ENCODE data around the gene GAS2L2.
A peak's percentile ranks its signal among the peaks of the same experiment; 100 is the strongest.

GAS2L2 gene

DNA sequence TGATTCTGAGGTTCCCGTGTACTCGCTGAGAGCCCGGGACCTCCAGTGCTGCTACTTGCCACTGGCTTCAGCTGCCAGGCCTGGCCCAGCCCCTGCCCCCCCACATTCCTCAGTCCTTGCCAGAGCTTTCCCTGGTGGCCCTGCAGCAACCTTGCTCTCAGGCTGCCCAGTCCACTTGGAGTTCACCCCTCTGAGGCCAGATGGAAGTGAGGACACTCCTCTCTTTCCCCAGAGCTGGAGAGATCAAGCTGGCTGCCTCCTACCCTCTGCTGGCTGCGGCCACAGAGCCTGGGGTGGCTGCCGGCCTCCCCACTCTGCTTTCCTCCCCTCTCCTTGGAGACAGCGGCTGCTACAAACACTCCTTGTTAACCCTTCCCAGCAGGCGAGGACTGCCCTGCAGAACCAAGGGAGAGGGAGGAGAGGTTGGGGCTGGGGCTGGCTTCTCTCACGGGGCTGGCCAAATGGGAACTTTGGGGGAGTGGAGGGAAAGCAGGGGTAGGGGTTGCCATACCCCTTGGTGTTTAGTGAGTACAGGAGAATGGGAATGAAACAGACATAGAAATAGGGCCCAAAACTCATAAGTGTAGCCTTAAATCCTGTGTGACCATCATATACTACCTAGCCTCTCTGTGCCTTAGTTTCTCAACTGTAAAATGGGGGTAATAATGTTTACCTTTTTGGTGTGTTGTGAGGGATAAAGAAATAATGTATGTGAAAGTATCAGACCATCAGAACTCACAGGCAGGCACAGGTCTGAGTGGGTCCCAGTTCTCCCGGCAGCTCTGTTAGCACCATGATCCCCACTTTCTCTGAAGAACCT is at the start of gene GAS2L2:
GAS2L2 (minus strand) TSS at position 295 of the 820 bp plus-strand sequence. CDS start 389 bp downstream, outside the sequence.
- DNase-seq: no peak

GRCh38 chr17:35801583-35802224 is 48.7 kb upstream of the GAS2L2 start:
- DNase-seq: peak; percentile 85

DNA sequence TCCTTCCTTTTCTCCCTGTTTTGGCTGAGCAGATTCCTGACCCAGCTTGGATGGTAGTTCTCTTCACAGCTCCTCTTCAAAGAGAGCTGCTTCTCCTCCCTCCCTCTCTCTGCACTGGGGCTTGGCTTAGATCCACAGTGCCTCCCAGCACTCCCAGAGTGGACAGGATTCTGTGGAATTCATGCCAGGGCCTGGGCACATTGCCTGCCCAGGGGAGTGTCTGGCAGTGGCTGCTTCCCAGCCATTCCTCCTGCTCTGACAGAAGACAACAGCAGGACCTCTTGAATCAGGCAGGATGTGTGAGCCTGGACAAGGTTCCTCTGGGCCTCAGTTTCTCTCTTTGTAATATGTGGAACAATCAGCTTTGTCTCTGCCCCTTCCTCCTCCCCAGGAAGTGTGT is 46.9 kb upstream of the GAS2L2 start:
- no peak for DNase-seq

DNA sequence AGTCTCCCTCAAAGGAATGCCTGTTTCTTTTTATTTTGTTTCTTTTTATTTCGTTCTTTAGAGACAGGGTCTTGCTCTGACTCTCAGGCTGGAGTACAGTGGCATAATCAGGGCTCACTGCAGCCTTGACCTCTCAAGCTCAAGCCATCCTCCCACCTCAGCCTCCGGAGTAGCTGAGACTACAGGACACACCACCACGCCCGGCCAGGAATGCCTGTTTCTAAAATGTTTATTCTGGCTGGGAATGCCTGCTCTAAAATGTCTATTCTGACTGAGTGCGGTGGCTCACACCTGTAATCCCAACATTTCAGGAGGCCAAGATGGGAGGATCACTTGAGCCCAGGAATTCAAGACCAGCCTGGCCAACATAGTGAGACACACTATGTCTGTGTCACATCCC is 44.9 kb upstream of the GAS2L2 start:
- no peak for DNase-seq

DNA sequence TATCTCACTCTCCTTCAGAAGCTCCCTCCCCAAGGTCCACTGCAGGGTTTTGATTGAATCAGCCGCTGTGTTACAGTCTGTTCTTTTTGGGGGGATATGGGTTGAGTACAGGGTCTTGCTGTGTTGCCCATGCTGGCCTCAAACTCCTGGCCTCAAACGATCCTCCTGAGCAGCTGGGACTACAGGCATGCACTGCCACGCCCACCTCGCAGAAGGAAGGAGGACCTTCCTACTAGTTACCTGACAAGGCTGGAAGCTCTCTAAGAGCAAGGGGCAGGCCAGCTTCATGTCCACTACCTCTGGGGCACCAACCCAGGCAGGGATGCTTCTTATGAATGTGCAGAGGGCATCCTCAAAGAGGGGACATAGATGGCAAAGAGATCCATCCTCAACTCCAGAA is 44.3 kb upstream of the GAS2L2 start:
- DNase-seq: no peak

DNA sequence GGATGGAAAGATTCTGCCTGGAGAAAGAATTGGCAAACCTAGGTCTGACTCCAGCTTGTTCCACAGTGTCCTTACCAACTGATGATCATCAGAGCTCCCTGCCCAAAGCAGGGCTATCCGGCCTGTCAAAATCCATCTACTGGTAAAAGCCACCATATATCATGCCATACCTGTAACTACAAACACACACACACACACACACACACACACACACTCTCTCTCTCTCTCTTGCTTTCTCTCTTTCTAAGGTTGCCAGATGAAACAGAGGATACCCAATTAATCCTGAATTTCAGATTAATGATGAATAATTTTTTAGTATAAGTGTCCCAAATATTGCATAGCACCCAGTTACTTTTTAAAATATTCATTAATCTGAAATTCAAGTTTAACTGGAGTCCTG is 43.9 kb upstream of the GAS2L2 start:
- DNase-seq: no peak

GRCh38 chr17:35795871-35796265 is 42.8 kb upstream of the GAS2L2 start:
- DNase-seq: no peak

DNA sequence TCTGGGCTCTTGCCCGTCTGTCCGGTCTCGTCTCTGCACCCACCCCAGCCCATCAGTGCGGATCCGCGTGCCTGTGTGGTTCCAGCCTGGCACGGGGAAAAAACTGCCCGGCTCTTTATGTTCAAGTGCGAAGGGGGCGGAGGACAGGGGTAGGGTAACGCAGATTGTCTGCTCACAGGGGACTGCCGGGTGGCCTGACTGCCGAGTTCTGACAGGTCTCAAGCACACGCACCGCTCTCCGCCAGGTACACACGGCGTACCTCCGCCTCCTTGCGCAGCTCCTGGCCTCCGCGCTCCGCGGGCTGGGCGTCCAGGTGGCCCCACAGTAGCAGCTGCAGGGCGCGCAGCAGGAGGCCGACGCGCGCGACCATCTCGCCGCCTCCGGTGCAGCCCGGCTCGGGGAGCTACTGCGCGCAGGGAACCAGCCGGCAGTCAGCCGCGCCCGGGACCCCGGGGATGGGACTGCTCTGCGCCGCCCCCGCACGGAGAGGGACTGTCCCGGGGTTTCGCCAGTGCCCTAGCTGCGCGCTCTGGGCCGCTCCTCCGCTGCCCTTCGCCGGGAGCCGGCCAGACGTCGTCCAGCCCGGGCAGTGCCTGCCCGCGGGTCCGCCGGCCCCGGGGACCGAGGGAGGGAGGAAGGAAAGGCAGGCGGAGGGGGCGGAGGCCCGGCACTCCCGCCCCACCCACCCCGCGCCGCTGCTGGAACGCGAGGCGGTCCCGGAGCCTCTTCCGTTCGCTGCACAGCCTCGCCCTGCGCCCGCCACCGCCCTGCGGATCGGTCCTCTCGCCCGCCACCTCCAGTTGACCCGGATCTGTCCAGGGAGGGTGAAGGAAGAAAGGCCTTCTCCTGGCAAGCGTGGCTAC is 42.2 kb upstream of the GAS2L2 start, which contains the start of gene MMP28:
MMP28 (minus strand) TSS at position 635 of the 864 bp plus-strand sequence; CDS start at position 371, 264 bp downstream.
- no peak for DNase-seq

DNA sequence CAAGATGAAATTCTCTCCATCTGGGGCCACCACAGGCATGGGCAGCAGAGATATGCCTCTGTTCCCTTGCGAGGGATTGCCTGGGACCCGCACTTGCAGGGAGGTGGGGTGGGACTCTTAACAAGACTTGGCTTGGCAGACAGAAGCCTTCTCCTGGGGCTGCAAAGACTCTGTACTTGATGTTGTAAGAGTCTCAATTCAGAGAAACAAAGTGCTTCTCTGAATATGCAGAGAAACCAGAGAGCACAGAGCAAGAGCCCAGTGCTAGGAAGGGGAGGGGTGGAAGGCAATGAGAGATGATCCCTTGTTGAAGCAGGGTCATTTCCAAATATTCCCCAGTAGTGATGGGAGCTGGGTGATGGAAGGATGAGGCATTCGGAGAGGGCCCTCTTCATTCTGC is 40.2 kb upstream of the GAS2L2 start:
- DNase-seq: no peak

- no peak for DNase-seq
Observed at GRCh38 chr17:35791681-35792350, 38.8 kb upstream of the GAS2L2 start.

- no peak for DNase-seq
Observed at GRCh38 chr17:35790841-35791240, 37.8 kb upstream of the GAS2L2 start.

DNA sequence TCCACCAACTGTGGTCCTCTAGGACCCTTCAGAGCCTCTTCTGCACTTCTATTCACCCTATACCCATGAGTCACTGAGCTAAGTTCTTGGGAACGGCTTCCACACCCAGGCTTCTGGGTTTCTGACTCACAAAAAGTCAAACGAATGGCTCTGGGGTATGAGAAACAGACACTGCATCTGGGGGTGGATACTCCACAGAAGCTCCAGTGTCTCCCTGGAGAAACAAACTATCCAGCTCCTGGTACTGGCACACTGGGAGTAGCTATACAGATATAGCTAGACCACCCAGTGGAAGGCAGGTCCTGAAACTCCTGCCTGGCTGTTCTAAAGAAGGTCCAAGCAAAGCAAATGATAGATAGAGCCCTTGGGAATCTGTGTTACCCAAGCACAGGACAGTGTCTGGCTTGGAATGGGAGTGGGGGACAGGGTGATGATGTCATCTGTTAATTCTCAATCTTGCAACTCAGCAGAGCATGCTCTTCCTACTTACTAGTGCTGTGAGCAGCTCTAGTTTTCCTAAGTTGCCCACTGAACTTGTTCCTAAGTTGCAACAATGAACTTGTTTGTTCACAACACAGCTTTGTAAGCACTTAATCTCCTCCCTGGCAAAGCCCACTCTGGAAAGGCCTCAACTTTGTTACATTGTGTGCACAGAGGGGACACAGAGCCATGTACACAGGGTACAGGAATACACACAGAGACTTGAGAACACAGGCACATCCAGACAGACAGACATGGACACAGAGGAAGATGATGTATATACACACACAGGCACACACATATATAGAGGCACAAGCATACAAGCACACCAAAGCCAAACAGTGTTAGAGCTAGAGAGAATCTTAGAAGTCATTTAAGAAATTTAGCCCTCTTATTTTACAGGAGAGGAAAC is 35.7 kb upstream of the GAS2L2 start:
- no peak for DNase-seq

GRCh38 chr17:35786941-35787432 is 33.9 kb upstream of the GAS2L2 start:
- DNase-seq: no peak

DNA sequence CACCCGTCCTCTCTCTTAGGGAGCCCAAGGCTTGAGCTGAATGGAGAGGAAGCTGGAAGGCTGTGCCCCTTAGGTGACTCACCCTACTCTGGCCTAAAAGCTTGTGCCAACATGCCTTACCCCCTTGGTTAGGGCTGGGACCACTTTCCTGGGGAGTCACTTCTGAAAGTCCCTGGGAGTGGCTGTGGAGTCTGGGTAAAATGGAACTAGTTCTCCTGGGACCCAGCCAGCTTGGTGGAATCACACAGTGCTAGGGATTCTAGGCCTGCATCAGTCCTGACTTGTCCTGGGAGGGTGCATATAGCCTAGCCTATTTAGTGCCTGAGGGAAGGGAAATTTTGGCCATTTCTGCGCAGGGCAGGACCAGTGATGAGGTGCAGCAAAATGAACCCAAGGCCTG is 31.9 kb upstream of the GAS2L2 start:
- DNase-seq: no peak

DNA sequence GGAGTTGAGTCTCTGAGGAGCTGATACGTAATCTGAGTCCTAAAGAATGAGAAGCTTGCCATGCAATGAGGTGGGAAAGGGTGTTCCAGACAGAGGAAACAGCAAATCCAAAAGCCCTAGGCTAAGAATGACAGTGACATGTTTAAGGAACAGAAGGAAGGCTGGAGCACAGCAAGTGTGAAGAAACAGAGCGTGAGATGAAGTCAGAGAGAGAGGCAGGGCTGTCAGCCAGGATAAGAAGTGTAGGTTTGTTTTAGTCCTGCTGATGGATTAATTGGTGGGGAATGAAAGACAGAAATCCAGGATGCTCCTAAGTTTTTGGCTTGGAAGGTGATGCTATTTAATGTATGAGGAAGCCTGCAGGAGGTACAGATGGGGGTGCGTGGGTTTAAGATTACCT is 27.9 kb upstream of the GAS2L2 start:
- no peak for DNase-seq

DNA sequence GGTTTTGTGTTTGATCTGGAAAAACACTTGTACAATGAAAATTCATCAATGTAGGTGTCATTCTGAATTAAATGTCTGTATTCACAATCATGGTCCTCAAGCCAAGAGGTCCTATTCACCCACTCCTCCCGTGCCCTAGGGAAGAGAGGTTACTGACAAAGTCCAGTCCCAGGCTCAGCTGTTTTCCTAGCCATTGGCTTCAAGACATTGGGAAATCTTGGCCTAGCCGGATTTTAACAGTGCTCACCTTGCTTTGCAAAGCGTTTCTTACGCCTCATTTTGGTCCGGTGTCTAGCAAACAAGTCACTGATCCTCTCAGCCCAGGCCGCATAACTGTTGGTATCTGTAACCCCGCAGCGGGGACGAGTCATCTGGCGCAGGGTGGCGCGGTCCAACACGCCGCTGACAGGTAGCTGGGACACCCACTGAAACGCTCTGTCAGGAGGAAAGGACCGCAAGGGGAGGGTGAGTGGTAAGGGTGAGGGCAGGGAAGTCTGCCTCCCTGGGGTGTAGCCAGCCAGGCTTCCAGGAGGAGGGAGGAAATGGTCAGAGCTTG is 25.7 kb upstream of the GAS2L2 start:
- no peak for DNase-seq

- no peak for DNase-seq
Observed at GRCh38 chr17:35775583-35775982, 22.5 kb upstream of the GAS2L2 start.

- DNase-seq: no peak
Observed at GRCh38 chr17:35775039-35775438, 22.0 kb upstream of the GAS2L2 start.

GRCh38 chr17:35774499-35774898 is 21.5 kb upstream of the GAS2L2 start:
- no peak for DNase-seq

- no peak for DNase-seq
Observed at GRCh38 chr17:35773679-35774425, 20.8 kb upstream of the GAS2L2 start.
